ENCODE measurements around the gene SORCS2.

Gene SORCS2

DNA sequence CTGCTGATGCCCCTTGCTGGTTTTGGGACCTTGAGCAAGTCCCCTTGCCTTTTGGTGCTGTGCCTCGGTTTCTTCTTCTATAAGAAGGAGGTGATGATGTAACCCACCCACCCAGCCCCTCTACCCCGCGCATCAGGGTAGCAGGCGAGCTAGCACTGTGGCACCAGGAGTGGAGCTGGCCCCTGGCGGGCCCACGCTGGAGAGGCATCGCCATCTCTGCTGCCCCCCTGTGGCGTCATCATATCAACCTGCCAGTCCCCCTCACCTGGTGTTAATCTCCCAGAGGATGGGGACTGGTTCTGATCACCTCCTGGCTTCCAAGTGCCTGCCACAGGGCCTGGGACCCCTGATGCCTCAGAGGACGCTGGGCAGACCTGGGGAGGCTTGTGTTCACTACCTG, 6.3 kb upstream of the SORCS2 start:
- no peak for DNase-seq (ENCODE audit: low spot score)

DNA sequence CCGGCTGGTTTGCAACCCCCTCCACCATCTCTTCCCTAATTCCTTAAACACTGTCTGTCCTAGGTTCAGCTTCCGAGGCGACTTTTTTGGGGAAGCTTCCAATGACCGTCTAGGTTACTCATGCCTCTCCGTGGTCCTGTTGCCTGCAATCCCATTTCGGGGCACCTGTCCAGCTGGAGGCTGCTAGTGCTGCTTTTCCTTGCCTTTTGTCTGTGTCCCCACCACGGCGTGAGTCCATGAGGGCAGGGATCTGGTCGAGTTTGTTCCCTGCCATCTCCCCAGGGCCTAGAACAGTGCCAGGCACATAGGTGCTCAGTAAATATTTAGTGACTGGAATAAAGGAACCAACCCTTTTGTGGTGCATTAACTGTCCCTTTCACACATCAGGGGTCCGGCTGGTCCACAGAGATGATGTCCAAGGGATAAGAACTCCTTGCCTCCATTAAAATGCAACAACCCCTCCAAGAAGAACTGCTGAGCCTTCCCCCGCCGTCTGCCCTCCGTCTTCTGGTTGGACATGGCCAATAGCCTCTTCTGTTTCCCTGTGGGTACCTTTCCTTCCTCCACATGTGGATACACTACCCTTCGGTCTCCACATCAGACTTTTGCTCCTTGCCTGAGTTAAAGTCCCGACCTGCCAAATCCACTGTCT, 5.7 kb upstream of the SORCS2 start:
- no peak for DNase-seq (ENCODE audit: low spot score)

DNA sequence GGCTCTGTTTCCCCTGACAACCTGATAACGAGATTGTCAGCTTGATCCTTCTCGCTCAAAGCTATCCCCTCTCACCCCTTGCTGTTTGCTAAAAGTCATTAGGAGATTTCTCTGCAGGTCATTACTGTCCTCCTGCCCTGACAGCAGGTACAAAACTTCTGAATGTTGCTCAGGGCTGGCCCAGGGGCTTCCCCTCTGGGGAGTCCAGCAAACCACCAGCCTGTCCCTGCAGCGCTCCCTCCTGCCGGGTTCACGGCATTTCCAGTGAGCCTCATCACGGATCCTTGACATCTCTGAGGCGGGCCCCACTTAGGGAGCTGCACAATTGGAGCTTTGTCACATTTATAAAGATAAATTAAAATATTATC, 5.2 kb upstream of the SORCS2 start:
- no peak for DNase-seq (ENCODE audit: low spot score)

DNA sequence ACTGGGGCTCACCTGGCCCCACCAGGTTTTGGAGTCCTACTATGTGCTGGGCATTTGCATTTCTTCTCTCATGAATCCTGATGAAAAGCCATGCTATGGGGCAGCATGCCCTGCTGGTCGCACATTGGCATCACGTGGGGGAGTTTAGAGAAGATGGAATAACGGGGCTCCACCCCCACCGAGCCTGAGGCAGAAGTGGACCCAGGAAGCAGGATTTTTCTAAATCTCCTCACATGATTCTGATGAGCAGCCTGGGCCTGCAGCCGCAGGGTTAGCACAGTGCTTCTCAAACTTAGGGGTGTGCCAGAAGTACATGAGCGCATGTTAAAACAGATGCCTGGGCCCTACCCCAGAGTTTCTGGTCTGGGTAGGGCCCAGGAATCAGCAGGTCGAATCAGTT, 4.6 kb upstream of the SORCS2 start:
- DNase-seq (ENCODE audit: low spot score), result no peak

DNA sequence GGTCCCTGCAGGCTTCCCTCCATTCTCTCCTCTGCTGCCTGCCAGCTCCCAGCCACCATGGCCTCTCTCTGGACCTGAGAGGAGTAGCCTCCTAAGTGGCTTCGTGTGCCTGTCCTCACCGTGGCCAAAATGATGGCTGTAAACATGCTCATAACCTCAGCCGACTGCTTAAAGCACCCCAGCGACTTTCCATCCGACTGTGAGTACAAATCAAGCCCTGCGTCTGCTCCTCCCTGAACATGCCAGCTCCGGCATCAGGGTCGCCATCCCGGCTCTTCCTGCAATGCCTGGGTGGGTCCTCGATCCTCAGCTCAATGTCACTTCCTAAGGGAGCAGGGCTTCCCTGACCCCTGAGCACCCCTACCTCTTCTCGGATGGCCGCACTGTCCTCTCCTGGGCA, 3.3 kb upstream of the SORCS2 start:
- no peak for DNase-seq (ENCODE audit: low spot score)

DNA sequence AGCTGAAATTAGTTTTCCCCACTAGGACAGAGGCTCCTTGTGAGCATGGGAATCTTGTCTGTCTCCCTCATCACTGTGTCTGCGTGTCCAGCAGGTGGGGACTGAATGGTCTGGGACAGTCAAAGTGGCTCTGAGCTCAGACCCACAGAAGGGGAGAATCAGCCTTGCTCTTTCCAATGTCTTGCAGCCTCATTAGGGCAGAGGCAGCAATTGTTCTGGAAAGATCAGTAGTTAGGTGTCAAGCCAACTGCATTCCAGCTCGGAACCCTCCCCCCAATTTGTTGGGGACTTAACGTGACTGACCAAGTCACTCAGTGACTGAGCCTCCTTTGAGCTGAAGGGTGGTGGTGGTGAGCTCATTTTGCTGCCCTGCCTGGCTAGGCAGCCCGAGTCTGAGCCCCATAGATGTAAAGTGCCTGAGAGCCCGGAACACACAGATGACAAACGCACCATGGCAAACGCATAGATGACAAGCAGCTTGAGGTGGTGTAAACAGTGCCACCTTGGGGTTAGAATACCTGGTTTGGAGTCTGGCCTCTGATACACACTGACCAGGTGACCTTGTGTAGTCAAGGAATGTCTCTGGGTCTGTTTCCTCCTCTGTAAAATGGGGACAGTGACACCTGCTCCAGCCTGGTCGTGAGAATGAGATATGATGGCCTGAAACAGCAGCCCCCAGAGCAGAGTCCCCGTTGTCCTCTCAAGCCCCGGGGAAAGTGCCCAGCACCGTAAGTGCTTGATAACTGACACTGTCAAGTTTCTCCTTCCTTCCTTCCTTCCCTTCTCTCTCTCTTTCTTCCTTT, 2.7 kb upstream of the SORCS2 start:
- no peak for DNase-seq (ENCODE audit: low spot score)

DNA sequence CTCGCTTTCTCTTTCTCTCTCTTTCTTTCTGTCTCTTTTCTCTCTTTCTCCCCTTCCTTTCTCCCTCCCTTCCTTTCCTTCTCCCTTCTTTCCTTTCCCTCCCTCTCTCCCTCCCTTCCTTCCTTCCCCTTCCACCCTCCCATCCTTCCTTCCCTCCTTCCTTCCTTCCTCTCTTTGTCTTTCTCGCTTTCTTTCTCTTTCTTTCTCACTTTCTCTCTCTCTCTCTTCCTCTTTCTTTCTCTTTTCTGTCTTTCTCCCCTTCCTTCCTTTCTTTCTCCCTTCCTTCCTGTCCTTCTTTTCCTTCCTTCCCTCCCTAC, 2.1 kb upstream of the SORCS2 start:
- DNase-seq (ENCODE audit: low spot score), result no peak

DNA sequence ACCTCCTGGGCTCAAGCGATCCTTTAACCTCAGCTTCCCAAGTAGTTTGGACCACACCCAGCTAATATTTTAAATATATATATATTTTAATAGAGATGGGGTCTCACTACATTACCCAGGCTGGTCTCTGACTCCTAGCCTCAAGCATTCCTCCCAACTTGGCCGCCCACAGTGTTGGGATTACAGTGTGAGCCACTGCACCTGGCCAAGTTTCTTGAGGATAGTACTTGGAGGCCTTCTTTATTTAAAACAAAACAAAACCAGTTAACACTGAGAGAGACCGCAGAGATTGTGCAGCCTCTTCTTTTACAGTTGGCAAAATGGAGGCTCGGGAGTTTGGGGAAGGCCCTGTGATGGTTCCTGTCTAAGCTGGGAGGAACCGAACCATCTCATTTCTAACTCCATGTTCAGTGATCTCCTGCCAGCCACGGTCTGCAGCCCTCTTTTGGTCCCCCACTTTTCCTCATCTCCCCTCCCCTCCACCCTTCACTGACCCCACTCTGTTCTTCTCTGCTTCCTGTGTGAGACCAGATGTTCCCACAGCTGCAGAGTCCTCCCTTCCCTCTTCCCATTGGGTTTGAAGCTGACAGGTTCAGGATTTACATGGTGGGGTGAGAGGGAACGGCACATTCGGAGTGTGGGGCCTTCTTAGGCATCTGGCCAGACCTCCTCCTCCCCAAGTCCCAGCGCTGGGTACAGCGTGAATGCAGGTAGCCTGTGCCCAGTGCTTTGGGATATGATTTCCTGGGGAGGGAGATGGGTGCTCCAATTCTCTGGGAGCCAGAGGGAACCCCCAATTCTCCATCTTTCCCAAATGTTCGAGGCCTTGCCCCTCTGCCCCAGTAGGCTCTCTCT, 1.4 kb upstream of the SORCS2 start:
- no peak for DNase-seq (ENCODE audit: low spot score)

DNA sequence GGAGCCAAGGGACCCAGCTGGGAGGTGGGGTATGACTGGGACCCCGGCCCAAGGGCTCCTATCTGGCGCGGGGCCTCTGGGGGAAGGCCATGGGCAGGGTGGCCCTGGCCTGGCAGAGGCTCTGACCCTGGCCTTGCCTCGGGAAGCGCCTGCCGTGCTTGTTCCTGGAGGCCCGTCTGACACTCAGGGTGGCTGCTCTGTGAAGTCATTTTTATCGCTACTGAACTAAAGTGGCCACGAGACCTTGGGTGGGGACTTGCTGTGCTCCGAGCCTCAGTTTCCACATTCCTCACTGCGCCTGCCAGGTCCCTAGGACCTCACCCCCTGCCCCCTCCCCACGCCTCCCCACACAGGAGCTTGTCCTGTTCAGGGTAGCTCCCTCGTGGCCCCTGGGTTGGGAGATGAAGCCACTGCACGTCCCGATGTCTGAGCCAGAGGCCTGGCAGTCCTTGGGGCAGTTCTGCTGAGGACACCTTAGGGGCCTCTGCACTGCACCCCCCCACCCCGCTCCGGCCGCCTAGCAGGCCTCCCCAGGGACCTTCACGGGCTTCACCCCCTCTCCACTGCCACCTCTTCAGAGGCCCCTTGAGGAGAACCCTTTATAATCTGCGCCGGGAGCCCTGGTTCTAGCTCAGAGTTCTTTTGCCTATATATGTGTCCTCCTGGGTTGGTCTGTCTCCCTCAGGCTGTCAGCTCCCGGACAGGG, 639 bp upstream of the SORCS2 start:
- DNase-seq (ENCODE audit: low spot score), result no peak

DNA sequence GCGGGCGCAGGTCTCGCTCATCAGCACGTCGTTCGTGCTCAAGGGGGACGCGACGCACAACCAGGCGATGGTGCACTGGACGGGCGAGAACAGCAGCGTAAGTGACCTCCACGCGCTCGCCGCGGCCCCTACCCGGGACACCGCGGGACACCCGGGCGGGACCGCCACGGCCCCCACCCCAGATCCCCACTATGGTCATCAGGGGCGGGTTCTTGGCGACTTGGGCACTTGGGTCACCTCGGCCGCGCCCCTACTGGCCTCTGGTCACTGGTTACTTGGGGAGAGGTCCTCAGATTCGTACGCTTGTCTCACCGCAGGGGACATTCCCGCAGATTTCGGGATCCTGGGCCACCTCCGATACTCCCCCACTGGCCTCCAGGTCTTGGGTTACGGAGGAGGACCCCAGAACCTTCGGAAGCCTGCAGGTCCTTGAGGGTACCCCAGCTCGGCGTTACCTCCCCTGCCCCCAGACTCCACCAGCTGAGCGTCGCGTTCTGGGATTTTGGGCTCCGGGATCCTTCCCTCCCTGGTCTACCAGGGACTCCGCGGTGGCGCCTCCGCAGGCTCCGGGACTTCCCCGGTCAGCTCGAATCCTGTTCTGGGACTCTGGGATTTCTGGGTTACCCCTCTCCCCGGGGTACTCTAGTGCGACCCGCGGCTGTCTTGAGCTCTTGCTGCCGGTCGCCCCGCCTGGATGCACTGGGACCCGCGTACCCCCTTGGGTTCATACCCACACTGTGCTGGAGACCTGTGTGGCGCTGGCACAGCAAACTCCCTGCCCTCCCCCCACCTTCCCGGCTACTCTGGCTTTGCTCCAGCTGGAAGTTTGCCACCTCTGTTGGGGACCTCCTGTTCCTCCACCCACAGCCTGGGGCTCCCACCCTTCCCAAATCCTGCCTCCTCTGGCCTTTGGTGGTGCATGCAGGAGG, 956 bp downstream of the SORCS2 start:
- DNase-seq (ENCODE audit: low spot score), result no peak

DNA sequence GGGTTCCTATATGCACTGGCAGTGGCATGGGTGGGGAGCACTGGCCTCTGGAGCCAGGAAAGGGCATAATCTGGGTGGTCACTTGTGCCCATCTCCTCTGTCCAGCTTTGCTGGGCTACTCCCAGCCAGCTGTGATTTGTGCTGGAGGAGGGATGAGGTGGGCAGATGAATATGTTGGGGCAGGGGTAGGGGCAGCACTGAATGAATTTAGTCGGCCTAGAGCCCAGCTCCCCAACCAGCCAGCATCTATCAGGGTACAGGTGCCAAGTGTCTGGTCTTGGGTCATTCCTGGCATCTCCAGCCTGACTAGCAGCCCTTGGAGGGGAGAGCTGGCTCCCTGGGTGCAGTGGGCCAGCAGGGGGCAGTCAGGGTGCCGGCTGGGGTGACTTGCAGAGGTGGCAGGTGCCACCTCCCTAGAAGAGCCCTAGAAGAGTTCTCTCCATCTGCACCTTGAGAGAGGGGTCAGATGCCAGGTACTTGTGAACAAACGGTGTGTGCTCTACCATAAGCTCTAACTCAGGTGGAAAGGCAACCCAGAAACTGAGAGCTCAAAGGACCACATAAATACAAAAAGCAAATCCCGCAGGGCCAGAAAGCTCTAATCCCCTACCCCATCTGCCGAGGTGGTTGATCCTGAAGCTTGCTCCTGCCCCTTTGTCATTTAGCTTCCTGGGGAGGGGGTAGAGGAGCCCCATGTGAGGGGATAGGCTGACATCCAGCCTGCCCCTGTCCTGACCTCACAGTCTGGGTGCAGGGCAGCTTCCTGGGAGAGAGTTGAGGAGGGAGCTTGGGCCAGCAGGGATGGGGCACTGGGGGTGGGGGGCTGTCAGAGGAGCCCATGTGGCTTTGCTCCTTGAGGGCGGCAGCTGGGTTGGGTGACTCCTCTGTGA, 2.2 kb downstream of the SORCS2 start:
- peak; percentile 62 for DNase-seq (ENCODE audit: low spot score)

DNA sequence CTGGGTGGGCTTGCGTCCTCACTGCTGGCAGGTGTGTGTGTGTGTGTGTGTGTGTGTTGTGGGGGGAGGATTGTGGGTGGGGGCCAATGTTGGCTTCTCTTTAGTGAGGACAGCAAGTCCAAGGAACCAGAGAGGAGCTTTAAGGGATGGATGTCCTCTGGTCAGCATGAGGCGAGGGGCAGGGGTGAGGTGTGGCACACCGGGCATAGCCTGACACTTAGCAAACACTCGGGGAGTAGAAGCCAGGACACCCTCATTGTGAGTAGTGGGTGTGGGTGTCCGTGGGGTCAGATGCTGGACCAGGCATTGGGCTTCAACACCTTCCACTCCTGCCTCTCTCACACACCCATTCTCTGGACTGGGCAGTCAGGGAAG, 2.8 kb downstream of the SORCS2 start:
- no peak for DNase-seq (ENCODE audit: low spot score)

DNA sequence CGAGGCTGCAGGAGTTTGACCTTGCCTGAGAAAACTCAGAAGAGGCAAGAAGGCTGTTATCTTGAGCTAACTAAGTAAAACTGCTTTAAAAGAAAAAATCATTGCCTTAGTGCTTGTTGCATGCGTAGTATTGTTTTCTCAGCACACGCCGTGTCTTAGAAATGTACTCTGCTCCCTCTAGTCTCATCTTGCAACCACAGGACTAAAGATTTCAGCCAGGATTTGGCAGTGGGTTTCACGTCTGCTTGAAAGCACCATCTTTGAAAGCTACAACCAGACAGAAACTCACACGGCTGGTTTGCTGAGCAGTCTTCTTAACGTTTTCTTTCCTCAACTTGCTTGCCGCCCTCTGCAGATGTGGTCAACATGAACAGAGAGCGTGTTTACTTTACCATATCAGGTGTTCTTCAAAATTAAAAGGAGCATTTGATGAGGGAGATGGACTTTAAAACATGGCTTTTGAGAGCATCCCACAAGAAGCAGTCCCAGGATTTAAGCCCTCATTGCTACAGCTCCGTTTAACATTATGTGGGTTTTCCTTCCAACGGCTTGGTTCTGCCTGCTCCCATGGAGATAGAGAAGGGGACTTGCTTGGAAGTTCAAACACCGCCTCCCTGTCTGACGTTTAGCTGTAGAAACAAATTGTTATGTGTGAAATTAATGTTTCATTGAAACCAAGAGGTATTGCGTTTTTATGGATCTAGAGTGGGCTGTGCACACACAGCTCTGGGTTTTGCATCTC, 3.4 kb downstream of the SORCS2 start:
- no peak for DNase-seq (ENCODE audit: low spot score)

DNA sequence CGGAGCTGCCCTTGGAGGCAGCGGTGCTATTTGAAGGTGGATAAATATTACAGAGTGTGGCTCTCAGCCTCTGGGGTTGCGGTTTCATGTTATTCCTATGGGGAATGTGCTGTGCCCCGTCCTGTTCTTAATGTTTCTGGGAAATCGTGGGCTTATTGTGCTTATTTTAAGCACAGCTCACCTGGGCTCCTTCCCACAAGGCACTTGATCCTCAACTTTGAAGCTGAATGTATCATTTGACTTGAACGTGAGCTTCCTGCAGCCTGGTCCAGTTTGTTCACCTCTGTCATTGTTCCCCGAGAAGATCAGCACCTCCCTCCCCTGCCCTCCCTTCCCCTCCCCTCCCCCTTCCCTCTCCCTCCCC, 3.9 kb downstream of the SORCS2 start:
- DNase-seq (ENCODE audit: low spot score), result no peak

DNA sequence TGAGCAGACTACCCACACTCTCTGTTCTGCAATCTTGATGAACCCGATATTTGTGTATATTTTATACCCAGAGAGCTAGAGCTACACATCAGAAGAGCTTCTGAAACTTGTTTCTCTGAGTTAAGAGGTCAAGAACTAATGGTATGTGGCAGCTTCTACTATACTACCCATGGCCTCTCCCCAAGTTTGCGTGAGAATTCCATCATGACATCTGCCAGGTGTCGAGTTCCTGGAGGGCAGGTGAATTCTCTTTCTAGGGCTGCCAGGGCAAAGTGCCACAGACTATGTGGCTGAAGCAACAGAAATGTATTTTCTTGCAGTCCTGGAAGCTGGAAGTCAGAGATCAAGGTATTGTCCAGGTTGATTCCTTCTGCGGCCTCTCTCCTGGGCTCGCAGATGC, 4.4 kb downstream of the SORCS2 start:
- DNase-seq (ENCODE audit: low spot score), result no peak

DNA sequence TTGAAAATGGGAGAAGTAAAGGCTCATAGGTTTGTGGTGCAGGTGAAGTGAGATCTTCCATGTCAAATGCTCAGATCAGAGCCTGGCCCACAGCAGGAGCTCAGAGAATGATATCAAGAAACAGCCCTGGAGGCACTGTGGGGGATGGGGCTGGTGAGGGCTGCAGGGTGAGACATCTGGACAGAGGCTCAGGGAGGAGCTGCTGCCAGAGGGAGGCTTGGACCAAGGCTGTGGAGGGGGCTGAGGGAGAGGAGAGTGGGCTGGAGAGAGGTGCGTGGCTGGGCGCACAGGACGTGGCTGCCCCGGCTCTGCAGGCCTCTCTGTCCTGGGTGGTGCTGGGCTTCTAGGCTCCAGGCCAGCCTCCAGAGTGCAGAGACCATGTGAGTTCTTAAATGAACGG, 5.6 kb downstream of the SORCS2 start:
- DNase-seq (ENCODE audit: low spot score), result no peak

DNA sequence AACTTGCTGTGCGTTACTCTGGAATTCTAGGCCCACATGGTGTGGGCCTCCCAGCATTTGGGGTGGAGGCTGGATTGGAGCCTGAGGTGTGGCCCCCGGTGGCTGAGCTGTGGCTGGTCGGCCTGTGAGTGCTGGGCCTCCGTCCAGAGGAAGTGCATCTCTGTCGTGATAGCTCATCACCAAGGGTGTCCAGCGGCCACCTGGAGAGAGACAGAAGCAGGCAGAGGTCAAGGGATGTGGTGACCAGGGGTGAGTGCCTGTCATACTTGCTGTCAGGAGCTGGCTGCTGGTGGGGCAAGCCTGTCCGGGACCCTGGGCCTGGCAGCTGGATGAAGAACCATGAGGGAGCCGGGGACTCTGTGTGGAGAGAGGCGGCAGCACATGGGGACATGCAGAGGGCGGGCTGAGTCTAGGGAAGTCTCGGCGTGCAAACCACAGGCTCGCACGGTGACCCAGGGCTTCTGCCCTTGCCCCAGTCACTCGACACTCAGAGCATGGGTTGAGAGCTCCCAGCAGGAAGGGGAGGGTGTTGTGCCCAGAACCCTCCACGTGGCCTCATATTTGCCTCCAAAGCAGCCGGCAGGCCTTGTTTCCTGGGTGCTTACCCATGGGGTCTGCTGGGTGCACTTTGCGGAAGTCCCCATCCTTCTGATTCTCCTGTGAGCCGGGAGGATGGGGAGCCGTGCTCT, 6.2 kb downstream of the SORCS2 start:
- DNase-seq (ENCODE audit: low spot score), result no peak

DNA sequence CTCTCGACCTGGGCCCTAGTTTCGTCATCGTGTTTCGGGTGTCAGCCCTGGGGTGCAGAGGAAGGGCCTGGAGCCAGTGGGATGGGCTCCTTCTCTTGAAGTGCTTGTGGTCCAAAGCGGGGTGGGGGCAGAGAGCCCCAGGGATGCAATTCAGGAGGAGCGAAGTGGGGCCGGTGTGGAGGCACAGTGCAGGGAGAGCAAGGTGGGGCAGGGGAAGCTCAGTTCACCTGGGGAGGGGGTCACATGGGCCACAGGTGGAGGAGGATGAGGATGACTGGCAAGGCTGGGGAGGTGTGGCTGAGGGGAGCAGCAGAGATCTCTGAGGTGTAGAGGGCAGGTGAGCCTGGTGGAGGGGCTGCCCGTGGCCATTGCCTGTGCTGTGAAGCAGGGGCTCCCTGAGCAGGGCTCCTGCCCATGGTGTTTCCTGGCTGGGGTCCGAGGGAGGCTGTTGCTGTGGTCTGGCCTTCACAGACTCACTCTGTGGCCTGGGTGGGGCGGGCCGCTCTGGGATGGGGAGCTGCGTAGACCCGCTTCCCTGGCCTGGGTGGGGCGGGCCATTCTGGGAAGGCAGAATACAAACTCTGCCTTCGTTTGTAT, 6.9 kb downstream of the SORCS2 start:
- no peak for DNase-seq (ENCODE audit: low spot score)

Data from AG08396 (cell line).